Measurements from ENCODE around the gene DPPA5. TPM values are rescaled to one million over a fixed set of nuclear protein-coding genes. Genes with fewer than 3 reads are reported as not detected.
"Not testable (repeated sequence)": the region's sequence is repeated elsewhere in the genome, so short reads cannot be mapped to it uniquely, and the experiment has no call there.

DPPA5 gene
- total RNA-seq, 1 experiment from 2014 or later: not detected

DNA sequence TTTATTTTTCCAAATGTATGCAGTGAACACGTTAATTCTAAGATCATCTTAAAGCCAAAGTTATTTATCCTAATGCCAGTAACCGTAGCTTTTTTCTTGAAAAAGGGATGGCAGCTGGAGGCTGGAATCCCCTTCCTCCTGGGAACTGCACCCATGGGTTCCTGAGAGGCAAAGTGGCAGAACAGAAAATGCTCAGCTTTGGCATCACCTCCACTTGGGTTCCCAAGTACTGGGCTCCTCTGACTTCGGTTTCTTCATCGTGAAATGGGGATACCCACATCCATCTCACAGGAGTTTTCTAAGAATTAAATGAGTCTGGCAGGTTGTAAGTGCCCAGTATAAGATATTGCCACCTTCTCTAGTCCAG is 34.3 kb upstream of the DPPA5 start:
- DNase-seq (ENCODE audit: low read depth, low spot score) (no peak), ATAC-seq (peak; percentile 30)
- ChIA-PET CTCF (interaction anchor here (0.6 to 1.8 kb wide), 8 partner anchors 11 to 264 kb away, joined by 3 to 14 read pairs (median 4); no protein-coding TSS in a partner anchor), POLR2A (interaction anchor here (1.0 to 1.5 kb wide), 6 partner anchors 11 to 264 kb away, joined by 3 to 10 read pairs (median 4); partner anchors contain the start of gene MTO1), RAD21 (ENCODE audit: low non-redundant PET in 1 of 2, low total read pairs in 2 of 2, uncharacterized antibody in 2 of 2, unreplicated experiment in 2 of 2) (interaction anchor here in 1 of 2 experiments (0.6 kb wide), 1 partner anchor 99 kb away, joined by 6 read pairs; no protein-coding TSS in a partner anchor)
- H3K36me3 ChIP-seq (ENCODE audit: control insufficient read depth in 1 of 2, insufficient read depth in 2 of 2, low read length in 2 of 2): no peaks in the 10 kb centered on the region
- no peaks in the 10 kb centered on the region for H3K27me3 ChIP-seq (ENCODE audit: insufficient read depth, low read length)
- intact Hi-C loops (cut with micrococcal nuclease): loop anchor here (2.0 kb wide), 1 partner anchor 266 kb away; no protein-coding TSS in a partner anchor
- no peaks in the 10 kb centered on the region for H4K20me1 ChIP-seq (ENCODE audit: insufficient read depth)
- peak overlapping the region; percentile 52 to 66 for H3K4me3 ChIP-seq (replicated peaks in 1 of 2; ENCODE audit: low read depth in 1 of 2, low read length in 2 of 2)
- peaks cover 19 to 37% of the 10 kb centered on the region in 2 experiments for H3K4me1 ChIP-seq (ENCODE audit: control insufficient read depth in 1 of 2, insufficient read depth in 2 of 2, low read length in 2 of 2)
- H2AFZ ChIP-seq (ENCODE audit: low read depth, low read length, poor library complexity, severe bottlenecking): no peak overlapping the region
- H3K4me2 ChIP-seq (ENCODE audit: low read length): peak overlapping the region; percentile 96
- H3K9me2 ChIP-seq (ENCODE audit: insufficient read depth): no peaks in the 10 kb centered on the region
- peak overlapping the region; percentile 90 for H3K27ac ChIP-seq (ENCODE audit: low read depth, low read length)
- BruUV-seq (replicated peaks): no TSS peak
- no peaks in the 10 kb centered on the region for H3K79me2 ChIP-seq (ENCODE audit: insufficient read depth, low read length)
- no peaks in the 10 kb centered on the region for H3K9me3 ChIP-seq (ENCODE audit: control insufficient read depth in 1 of 2, insufficient read depth in 1 of 2, low read depth in 1 of 2, low read length in 2 of 2)
- peak overlapping the region; percentile 74 for H3K9ac ChIP-seq (ENCODE audit: low read length)
- TF ChIP-seq SP1 (IDR thresholded peaks at IDR 0.05; ENCODE audit: low read depth): no peak
- TF ChIP-seq POLR2AphosphoS5 (IDR thresholded peaks at IDR 0.05; ENCODE audit: low read depth, low read length): no peak

DNA sequence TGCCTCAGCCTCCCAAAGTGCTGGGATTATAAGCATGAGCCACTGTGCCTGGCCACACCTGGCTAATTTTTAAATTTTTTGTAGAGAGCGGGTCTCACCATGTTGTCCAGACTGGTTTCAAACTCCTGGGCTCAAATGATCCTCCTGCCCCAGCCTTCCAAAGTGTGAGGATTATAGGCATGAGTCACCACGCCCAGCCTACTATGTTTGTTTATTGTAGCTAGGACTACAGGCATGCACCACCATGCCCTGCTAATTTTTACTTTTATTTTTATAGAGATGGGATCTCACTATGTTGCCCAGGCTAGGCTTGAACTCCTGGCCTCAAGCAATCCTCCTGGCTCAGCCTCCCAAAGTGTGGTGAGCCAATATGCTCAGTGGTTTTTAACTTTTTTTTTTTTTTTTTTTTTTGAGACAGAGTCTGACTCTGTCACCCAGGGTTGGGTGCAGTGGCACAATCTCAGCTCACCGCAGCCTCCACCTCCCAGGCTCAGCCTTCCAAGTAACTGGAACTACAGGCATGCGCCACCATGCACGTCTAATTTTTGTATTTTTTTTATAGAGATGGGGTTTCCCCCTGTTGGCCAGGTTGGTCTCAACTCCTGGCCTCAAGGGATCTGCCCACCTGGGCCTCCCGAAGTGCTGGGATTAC is 28.5 kb upstream of the DPPA5 start:
- CTCF ChIA-PET: no interaction called here
- DNase-seq (ENCODE audit: low read depth, low spot score): peak; percentile 15
- BruUV-seq (replicated peaks): no TSS peak
- ATAC-seq: peak; percentile 76
- Histone ChIP-seq H3K79me2 (ENCODE audit: insufficient read depth, low read length) (no peaks in the 10 kb centered on the region), H3K36me3 (ENCODE audit: control insufficient read depth in 1 of 2, insufficient read depth in 2 of 2, low read length in 2 of 2) (no peaks in the 10 kb centered on the region), H3K27ac (ENCODE audit: low read depth, low read length) (no peak overlapping the region), H3K9me2 (ENCODE audit: insufficient read depth) (no peaks in the 10 kb centered on the region), H3K4me1 (ENCODE audit: control insufficient read depth in 1 of 2, insufficient read depth in 2 of 2, low read length in 2 of 2) (peaks cover 4 to 8% of the 10 kb centered on the region in 2 experiments; a peak in 2 of 4 replicates), H3K9ac (ENCODE audit: low read length) (no peak overlapping the region), H3K27me3 (ENCODE audit: insufficient read depth, low read length) (no peaks in the 10 kb centered on the region), H3K9me3 (ENCODE audit: control insufficient read depth in 1 of 2, insufficient read depth in 1 of 2, low read depth in 1 of 2, low read length in 2 of 2) (no peaks in the 10 kb centered on the region), H4K20me1 (ENCODE audit: insufficient read depth) (no peaks in the 10 kb centered on the region), H2AFZ (ENCODE audit: low read depth, low read length, poor library complexity, severe bottlenecking) (no peak overlapping the region), H3K4me3 (replicated peaks in 1 of 2; ENCODE audit: low read depth in 1 of 2, low read length in 2 of 2) (no peak overlapping the region), H3K4me2 (ENCODE audit: low read length) (peak overlapping the region; percentile 21; the same call in 1 of the 2 replicates)
- TF ChIP-seq ZBTB33 (IDR thresholded peaks at IDR 0.05; ENCODE audit: extremely low read depth, insufficient replicate concordance, low read length): no peak
- TF ChIP-seq, protein P1, sequence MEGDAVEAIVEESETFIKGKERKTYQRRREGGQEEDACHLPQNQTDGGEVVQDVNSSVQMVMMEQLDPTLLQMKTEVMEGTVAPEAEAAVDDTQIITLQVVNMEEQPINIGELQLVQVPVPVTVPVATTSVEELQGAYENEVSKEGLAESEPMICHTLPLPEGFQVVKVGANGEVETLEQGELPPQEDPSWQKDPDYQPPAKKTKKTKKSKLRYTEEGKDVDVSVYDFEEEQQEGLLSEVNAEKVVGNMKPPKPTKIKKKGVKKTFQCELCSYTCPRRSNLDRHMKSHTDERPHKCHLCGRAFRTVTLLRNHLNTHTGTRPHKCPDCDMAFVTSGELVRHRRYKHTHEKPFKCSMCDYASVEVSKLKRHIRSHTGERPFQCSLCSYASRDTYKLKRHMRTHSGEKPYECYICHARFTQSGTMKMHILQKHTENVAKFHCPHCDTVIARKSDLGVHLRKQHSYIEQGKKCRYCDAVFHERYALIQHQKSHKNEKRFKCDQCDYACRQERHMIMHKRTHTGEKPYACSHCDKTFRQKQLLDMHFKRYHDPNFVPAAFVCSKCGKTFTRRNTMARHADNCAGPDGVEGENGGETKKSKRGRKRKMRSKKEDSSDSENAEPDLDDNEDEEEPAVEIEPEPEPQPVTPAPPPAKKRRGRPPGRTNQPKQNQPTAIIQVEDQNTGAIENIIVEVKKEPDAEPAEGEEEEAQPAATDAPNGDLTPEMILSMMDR (IDR thresholded peaks at IDR 0.05 in 2 of 3, conservative IDR thresholded peaks at IDR 0.05 in 1 of 3; ENCODE audit: borderline replicate concordance in 1 of 3, insufficient read depth in 1 of 3, low read depth in 2 of 3, low read length in 2 of 3): 0 out of 6 replicates have a peak, but pooled peaks of 1 of the 3 experiments have one; percentile 2
- intact Hi-C loops (cut with micrococcal nuclease): no loop called here
- POLR2A ChIA-PET: no interaction called here
- RAD21 ChIA-PET (ENCODE audit: low non-redundant PET in 1 of 2, low total read pairs in 2 of 2, uncharacterized antibody in 2 of 2, unreplicated experiment in 2 of 2): no interaction called here

DNA sequence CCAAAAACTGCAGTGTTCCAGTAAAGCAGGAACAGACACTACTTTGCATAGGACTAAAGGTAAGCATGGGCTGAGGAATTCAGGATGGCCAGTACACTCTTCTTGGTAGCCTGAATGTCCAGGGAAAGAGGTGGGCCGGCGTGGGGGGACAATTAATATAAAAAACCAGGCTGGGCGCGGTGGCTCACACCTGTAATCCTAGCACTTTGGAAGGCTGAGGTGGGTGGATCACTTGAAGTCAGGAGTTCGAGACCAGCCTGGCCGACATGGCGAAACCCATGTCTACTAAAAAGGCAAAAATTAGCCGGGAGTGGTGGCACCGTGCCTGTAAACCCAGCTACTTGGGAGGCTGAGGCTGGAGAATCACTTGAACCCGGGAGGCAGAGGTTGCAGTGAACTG is 27.5 kb upstream of the DPPA5 start:
- RAD21 ChIA-PET (ENCODE audit: low non-redundant PET in 1 of 2, low total read pairs in 2 of 2, uncharacterized antibody in 2 of 2, unreplicated experiment in 2 of 2); H3K9me2 ChIP-seq (ENCODE audit: insufficient read depth); H3K27me3 ChIP-seq (ENCODE audit: insufficient read depth, low read length); CTCF ChIA-PET; H3K36me3 ChIP-seq (ENCODE audit: control insufficient read depth in 1 of 2, insufficient read depth in 2 of 2, low read length in 2 of 2); H3K4me3 ChIP-seq (replicated peaks in 1 of 2; ENCODE audit: low read depth in 1 of 2, low read length in 2 of 2); H3K4me1 ChIP-seq (ENCODE audit: control insufficient read depth in 1 of 2, insufficient read depth in 2 of 2, low read length in 2 of 2); POLR2A ChIA-PET; intact Hi-C loops (cut with micrococcal nuclease); H3K9ac ChIP-seq (ENCODE audit: low read length); DNase-seq (ENCODE audit: low read depth, low spot score); BruUV-seq (replicated peaks); H3K79me2 ChIP-seq (ENCODE audit: insufficient read depth, low read length); H3K27ac ChIP-seq (ENCODE audit: low read depth, low read length); H4K20me1 ChIP-seq (ENCODE audit: insufficient read depth); H3K4me2 ChIP-seq (ENCODE audit: low read length); H3K9me3 ChIP-seq (ENCODE audit: control insufficient read depth in 1 of 2, insufficient read depth in 1 of 2, low read depth in 1 of 2, low read length in 2 of 2); ATAC-seq: not testable (repeated sequence)
- peak overlapping the region; percentile 35 for H2AFZ ChIP-seq (ENCODE audit: low read depth, low read length, poor library complexity, severe bottlenecking)

Data from HCT116 (cell line).